Natural killer cell (primary cell): ENCODE data around the gene SGCB. TPM values are rescaled to one million over a fixed set of nuclear protein-coding genes. Genes with fewer than 3 reads are reported as not detected.

Experiments
- ATAC-seq, 3 donors: fragments of 150-1000 bp in 2 of 3; fragments of 200-7000 bp in 1 of 3; cut with Tn5 transposase; 1 replicate in 1 of 3; 2 replicates in 2 of 3; pipeline ENCODE4 v1.10.0; 2021; ENCODE audit warnings: mild to moderate bottlenecking in 2 of 3, moderate library complexity in 2 of 3
- DNase-seq, 2 donors: peaks; one replicate each; pipeline versions ENCODE4 v3.0.0 to v3.0.0-alpha.2; 2013 to 2021; ENCODE audit warnings: mixed read lengths in 1 of 2
- H3K27ac ChIP-seq: one replicate; pipeline ENCODE4 v1.5.1; 2013; ENCODE audit warnings: mild to moderate bottlenecking, low read length
- H3K27me3 ChIP-seq: one replicate; pipeline ENCODE4 v1.6.1; 2013; ENCODE audit warnings: low read length; ENCODE audit not compliant: control insufficient read depth, insufficient read depth
- H3K36me3 ChIP-seq: one replicate; pipeline ENCODE4 v1.6.1; 2013; ENCODE audit warnings: low read length; ENCODE audit not compliant: control insufficient read depth, insufficient read depth
- H3K4me1 ChIP-seq: one replicate; pipeline ENCODE4 v1.6.1; 2013; ENCODE audit warnings: low read length; ENCODE audit not compliant: control insufficient read depth, insufficient read depth
- H3K4me3 ChIP-seq: one replicate; pipeline ENCODE4 v1.5.1; 2013; ENCODE audit warnings: low read length
- H3K9me3 ChIP-seq: one replicate; pipeline ENCODE4 v1.6.1; 2013; ENCODE audit warnings: low read length; ENCODE audit not compliant: control insufficient read depth, insufficient read depth
- H3K27ac Mint-ChIP-seq, 2 donors: one replicate each; pipeline ENCODE4 v1.8.0; 2022; ENCODE audit warnings: mild to moderate bottlenecking in 2 of 2, mixed read lengths in 2 of 2, moderate library complexity in 1 of 2
- H3K27me3 Mint-ChIP-seq, 2 donors: one replicate each; pipeline ENCODE4 v1.8.0; 2022; ENCODE audit warnings: low read depth in 2 of 2, mixed read lengths in 2 of 2
- H3K36me3 Mint-ChIP-seq: one replicate; pipeline ENCODE4 v1.8.0; 2022; ENCODE audit warnings: mixed read lengths
- H3K4me1 Mint-ChIP-seq, 2 donors: one replicate each; pipeline ENCODE4 v1.8.0; 2022; ENCODE audit warnings: mixed read lengths in 2 of 2
- H3K4me3 Mint-ChIP-seq: one replicate; pipeline ENCODE4 v1.8.0; 2022; ENCODE audit warnings: mild to moderate bottlenecking, moderate library complexity, mixed read lengths
- H3K9me3 Mint-ChIP-seq, 2 donors: one replicate each; pipeline ENCODE4 v1.8.0; 2022; ENCODE audit warnings: mixed read lengths in 2 of 2
- CTCF ChIP-seq: fragments of 200-600 bp; IDR thresholded peaks from one replicate; pipeline ENCODE4 v1.8.0; 2022; ENCODE audit warnings: antibody characterized with exemption
- WGBS: methylation state at CpG from one replicate; pipeline ENCODE4 v1.1.7; 2013; ENCODE audit warnings: missing lambda C conversion rate; ENCODE audit not compliant: insufficient coverage; 5-methylcytosine and 5-hydroxymethylcytosine counted together
- intact Hi-C: fragments of 100-400 bp; cut with micrococcal nuclease; formaldehyde crosslinking; loops from one replicate; pipeline ENCODE4 v1.14.2; 2022
- total RNA-seq, 4 donors: library from RNA; stranded (reverse); fragments of 120-200 nt in 1 of 4; gene quantifications; one replicate each; pipeline versions ENCODE4 v1.2.3 to v1.2.4, GENCODE V29; 2013 to 2022

Gene SGCB
- total RNA-seq, 3 donors from 2014 or later (not counting 1 experiment from before 2014, with no cell fraction given) = 0.14 to 1.6 (median 0.68) TPM

- H3K36me3 Mint-ChIP-seq = no peaks in the 10 kb centered on the region
- Histone ChIP-seq H3K36me3 (no peaks in the 10 kb centered on the region), H3K4me1 (no peaks in the 10 kb centered on the region), H3K27me3 (no peaks in the 10 kb centered on the region), H3K9me3 (no peaks in the 10 kb centered on the region), H3K27ac (no peak overlapping the region), H3K4me3 (no peak overlapping the region)
- peaks cover 6 to 13% of the 10 kb centered on the region in 2 donors for H3K9me3 Mint-ChIP-seq
- H3K27me3 Mint-ChIP-seq = peaks cover 0 to 3% of the 10 kb centered on the region in 2 donors
- no peak for TF ChIP-seq CTCF
- H3K27ac Mint-ChIP-seq = no peak overlapping the region
- WGBS = 70% methylated on average over 20 of the region's 20 CpGs
- ATAC-seq (no peak), DNase-seq (no peak)
- intact Hi-C loops = no loop called here
- no peak overlapping the region for H3K4me3 Mint-ChIP-seq
- H3K4me1 Mint-ChIP-seq = no peaks in the 10 kb centered on the region
These were observed 42.4 kb downstream of the SGCB start for GRCh38 chr4:51995647-51996220.

Other genes starting within 250 kb of the SGCB start
- 10 to 100 TPM; 26.9 to 35.9 (median 35.1) TPM for gene DCUN1D4, start 195.1 kb downstream of the SGCB start, total RNA-seq
- not detected for gene LRRC66, start 17.9 kb downstream of the SGCB start, total RNA-seq
- not detected for gene SPATA18, start 13.0 kb upstream of the SGCB start, total RNA-seq